GM18867 (cell line): ENCODE results near the gene PELI3.
A peak's percentile ranks its signal among the peaks of the same experiment; 100 is the strongest.
"Not testable (repeated sequence)": the region's sequence is repeated elsewhere in the genome, so short reads cannot be mapped to it uniquely, and the experiment has no call there.

ENCODE experiments used
- ATAC-seq: cut with Tn5 transposase; IDR thresholded peaks from one replicate; pipeline ENCODE4 v1.9.1; 2021; ENCODE audit warnings: mild to moderate bottlenecking, moderate library complexity; ENCODE audit not compliant: unreplicated experiment

The PELI3 gene

DNA sequence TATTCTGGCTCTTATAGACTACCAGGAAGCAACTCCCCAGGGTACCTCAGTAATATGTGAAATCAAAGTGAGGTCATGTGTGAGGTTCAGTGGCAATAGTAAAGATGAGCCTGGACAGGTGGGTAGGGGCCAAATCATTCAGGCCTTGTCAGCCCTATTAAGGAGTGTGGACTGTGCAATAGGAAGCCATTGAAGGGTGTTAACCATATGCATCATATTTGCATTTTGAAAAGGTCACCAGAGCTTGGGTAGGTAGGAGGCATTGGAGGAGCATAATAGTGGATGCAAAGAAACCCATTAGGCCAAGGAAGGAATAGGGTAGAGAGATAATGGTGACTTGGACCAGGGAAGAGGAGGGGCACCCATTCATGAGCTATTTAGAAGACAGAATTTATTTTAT is 19.7 kb upstream of the PELI3 start:
- no peak for ATAC-seq

- no peak for ATAC-seq
Observed at GRCh38 chr11:66448523-66448922, 18.2 kb upstream of the PELI3 start.

DNA sequence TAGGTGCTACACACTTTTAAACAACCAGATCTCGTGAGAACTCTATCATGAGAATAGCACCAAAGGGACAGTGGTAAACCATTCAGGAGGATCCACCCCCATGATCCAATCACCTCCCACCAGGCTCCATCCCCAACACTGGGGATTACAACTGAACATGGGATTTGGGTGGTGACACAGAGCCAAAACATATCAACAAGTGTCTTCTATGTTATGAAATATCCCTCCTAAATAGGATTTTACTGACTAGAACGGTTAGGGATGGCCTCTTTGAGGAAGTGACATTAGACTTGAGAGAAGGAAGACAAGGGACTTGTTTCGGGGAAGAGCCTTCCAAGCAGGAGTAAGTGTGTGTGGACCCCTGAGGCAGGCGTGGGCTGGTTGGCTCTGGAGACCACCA is 16.1 kb upstream of the PELI3 start:
- no peak for ATAC-seq

DNA sequence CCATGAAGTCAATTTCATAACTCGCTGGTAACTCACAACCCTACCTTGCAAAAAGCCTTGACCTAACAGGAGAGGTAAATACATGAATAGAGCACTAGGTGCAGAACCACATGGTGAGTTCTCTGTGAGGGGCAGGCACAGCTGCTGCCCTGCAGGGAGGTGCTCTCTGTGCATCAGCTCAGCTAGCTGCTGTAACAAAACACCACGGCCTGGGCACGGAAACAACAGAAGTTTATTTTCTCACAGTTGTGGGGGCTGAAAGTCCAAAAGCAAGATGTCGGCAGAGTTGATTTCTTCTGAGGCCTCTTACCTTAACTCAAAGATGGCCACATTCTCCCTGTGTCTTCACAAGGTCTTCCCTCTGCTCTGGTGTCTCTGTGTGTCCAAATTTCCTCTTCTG is 15.0 kb upstream of the PELI3 start:
- no peak for ATAC-seq

GRCh38 chr11:66454247-66454646 is 12.5 kb upstream of the PELI3 start:
- no peak for ATAC-seq

GRCh38 chr11:66454828-66455227 is 11.9 kb upstream of the PELI3 start:
- ATAC-seq: no peak

DNA sequence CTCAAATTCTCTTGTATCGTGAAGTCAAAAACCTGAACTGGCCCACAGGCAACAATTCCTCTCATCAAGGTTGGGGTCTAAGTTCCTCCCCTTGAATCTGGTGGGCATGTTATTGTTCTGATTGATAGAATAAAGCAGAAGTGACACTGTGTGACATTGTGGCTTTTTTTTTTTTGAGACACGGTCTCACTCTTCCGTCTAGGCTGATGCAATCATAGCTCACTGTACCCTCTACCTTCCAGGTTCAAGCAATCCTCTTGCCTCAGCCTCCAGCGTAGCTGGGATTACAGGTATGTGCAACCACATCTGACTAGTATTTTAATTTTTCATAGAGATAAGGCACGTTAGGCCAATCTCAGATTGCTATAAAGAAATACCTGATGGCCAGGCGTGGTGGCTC is 8.9 kb upstream of the PELI3 start:
- ATAC-seq: no peak

DNA sequence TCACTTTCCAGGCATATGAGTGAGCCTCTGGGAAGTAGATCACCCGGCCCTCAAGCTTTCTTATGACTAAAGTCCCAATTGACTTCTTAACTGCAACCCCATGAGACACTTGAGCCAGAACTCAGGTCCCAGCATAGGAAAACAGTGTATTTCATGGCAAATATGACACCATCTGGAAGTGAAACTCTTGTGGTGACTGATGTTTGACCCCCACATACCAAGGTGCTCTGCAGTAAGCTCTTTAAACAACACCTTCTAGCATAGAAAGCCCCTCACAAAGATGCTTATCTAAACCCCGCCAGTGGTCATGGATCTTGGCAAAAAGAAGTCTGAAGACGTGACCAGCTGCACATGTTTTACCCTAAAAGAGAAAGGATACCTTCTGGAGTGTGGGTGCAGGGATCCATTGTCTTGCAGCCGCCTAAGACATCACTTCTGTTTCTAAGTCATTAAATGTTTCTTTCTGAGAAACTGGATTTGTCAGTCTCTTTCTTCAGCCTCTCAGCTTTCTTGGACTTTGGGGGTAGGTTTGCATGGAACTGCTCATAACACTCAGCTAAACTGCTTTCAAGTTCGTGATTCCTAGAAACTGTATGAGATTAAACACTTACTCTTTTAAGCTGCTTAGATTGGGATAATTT is 7.4 kb upstream of the PELI3 start:
- ATAC-seq: no peak

GRCh38 chr11:66462010-66462409 is 4.7 kb upstream of the PELI3 start:
- ATAC-seq: no peak

- ATAC-seq: no peak
Observed at GRCh38 chr11:66462911-66463310, 3.8 kb upstream of the PELI3 start.

DNA sequence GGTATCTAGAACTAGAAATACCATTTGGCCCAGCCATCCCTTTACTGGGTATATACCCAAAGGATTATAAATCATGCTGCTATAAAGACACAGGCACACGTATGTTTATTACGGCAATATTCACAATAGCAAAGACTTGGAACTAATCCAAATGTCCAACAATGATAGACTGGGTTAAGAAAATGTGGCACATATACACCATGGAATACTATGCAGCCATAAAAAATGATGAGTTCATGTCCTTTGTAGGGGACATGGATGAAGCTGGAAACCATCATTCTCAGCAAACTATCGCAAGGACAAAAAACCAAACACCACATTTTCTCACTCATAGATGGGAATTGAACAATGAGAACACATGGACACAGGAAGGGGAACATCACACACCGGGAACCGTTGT is 2.6 kb upstream of the PELI3 start:
- ATAC-seq: not testable (repeated sequence)

DNA sequence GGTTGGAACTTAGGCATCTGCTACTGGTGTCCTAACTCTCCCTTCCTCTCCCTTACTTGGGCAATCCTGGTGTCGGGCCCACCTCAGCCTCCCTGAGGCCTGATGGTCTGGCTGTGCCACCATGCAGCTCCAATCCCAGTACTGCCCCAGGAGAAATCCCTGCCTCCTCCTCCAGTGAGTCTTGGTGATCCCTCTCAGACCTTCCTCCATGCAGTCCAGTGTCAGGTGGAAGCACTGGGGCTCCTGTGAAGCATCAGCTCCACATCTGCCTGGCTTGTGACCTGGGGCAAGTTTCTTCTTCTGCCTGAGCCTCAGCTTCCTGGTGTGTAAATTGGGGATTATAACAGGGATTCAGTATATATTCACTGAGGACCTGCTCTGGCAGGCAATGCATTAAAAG is 1.8 kb upstream of the PELI3 start:
- no peak for ATAC-seq

DNA sequence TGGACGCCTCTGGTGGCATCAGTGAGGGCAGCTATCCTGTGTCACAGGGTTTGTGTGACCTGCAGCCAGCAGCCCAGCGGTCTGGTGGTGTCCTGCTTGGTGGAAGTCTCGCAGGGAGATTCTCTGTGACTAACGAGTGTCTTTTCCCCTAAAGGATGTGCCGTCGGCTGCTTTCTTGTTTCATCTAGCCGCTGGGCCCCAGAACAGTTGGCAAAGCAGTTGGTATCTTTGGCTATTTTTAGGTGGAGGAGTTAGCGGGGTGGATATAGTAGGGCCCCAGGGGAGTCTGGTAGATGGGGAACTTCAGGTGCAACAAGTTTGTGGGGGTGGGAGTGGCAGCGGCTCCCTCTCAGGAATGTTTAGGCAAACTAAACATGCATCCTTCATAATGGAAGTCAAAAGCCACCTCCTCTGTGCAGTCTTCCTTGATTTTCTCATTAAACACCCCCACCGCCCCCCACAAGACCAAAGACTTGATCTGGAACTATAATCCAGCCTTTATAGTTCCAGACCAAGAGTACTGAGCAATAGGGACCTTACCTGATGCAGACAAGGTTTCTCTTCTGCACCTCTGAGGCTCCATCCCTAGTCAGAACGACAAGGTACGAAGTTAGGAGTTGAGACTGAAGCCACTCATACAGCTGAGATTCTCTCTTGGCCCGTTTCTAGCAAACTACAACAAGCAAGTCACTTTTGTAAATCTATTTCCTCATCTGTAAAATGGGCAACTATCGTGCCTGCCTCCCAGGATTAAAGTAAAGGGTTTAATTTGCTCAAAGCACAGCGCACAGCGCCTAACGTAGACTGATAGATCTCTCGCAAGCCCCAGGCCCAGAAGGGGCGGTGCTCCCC is 1.1 kb upstream of the PELI3 start:
- no peak for ATAC-seq

DNA sequence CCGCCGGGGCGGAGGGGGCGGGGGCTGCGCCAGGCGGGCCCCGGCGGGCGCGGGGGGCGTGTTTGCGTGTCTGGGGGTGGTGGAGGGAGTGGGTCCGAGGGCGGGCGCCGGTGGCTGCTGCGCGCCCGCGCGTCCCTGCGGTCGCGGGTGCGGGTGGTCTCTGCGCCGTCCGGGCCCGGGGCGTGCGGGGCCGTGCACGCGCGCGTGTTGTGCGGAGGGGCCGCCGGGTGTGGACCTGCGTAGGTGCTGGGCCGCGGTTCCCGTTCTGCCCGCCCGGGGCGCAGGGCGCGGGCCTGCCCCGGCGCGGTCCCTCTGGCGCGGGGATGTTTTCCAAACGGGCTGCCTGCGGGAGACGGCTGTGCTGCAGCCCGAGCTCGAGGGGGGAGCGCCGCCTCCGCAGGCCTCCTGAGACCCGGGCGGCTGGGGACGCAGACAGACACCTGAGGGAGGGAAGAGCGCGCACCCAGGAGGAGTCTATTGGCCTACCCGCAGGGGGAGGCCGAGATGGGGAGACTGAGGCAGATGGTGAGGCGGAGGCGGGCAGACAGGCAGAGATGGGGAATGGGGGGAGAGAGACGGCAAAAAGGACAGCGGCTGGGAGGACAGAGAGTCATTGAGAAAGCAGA is 442 bp downstream of the PELI3 start:
- peak; percentile 36 for ATAC-seq

- ATAC-seq: no peak
Observed at GRCh38 chr11:66467756-66468155, 1.1 kb downstream of the PELI3 start.

DNA sequence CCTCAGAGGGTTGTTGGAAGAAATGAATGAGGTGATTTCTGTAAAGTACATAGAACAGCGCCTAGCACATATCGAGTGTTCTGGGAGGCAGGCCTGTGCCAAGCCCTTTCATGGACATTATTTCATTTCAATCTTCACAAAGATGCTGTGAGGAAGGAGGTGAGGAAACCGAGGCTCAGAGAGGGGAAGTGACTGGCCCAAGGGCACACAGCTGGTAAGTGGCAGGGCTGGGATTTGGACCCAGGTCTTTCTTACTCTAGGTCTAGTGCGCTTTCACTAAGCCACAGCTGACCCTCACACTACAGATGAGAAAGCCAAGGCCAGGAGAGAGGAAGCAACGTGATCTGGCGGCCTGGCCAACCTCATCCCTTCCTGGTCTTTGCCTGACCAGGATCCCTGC is 2.0 kb downstream of the PELI3 start:
- no peak for ATAC-seq

DNA sequence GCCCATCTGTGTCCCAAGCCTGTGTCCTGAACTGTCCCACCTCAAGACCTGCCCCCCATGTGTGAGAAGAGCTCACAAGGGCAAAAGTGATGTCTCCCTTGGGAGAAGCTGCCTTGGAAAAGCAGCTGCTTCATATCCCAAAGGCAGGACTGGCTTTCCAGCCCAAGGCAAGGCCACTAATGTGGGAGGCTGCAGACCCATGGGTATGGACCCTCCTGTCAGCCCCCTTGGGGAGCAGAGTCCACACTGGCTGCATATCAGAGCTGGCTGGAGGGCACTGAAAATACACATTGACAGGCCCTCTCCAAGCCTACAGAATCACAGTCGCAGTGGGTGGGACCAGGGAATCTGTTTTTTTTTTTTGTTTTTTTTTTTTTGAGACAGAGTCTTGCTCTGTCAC is 2.7 kb downstream of the PELI3 start:
- no peak for ATAC-seq

- ATAC-seq: no peak
Observed at GRCh38 chr11:66470015-66470414, 3.3 kb downstream of the PELI3 start.

GRCh38 chr11:66471142-66471541 is 4.4 kb downstream of the PELI3 start:
- ATAC-seq: no peak

- ATAC-seq: no peak
Observed at GRCh38 chr11:66472054-66472453, 5.3 kb downstream of the PELI3 start.

- ATAC-seq: no peak
Observed at GRCh38 chr11:66473167-66473566, 6.5 kb downstream of the PELI3 start.
